HCT116 (cell line): ENCODE measurements around the gene IL17A. TPM values are rescaled to one million over a fixed set of nuclear protein-coding genes. Genes with fewer than 3 reads are reported as not detected.
A peak's percentile ranks its signal among the peaks of the same experiment; 100 is the strongest.

Experiments used
- ATAC-seq: fragments of 200-7000 bp; cut with Tn5 transposase; 2 replicates; pipeline ENCODE4 v1.9.1; 2020; ENCODE audit warnings: mild to moderate bottlenecking, moderate library complexity
- BruUV-seq: library from RNA; stranded (reverse); fragments of 400-500 nt; replicated peaks from 2 replicates; lab custom pipeline; 2021; lab: Mats Ljungman, UMichigan
- CTCF ChIA-PET: fragments of 300-600 bp; sonication (Branson Sonifier 250); formaldehyde crosslinking; loops from one replicate; lab custom pipeline; 2021; ENCODE audit warnings: antibody characterized with exemption; lab: Charles Lee
- POLR2A ChIA-PET: fragments of 300-600, 350-600 bp; sonication (Branson Sonifier 250); formaldehyde crosslinking; loops from one replicate; lab custom pipeline; 2021; ENCODE audit warnings: antibody characterized with exemption; lab: Charles Lee
- RAD21 ChIA-PET, 2 experiments: fragments of 300-600 bp; sonication (Branson Sonifier 250); formaldehyde crosslinking; loops; one replicate each; lab custom pipeline; 2023; ENCODE audit warnings: low total read pairs in 2 of 2; ENCODE audit not compliant: uncharacterized antibody in 2 of 2, unreplicated experiment in 2 of 2, low non-redundant PET in 1 of 2; lab: Charles Lee
- DNase-seq: peaks from one replicate; pipeline ENCODE4 v3.0.0-alpha.2; 2010; ENCODE audit warnings: low read depth, low spot score
- H2AFZ ChIP-seq: fragments of 200-600 bp; shearing (Covaris generic), sonication (generic); 2 replicates; pipeline ENCODE4 v1.6.1; 2017; ENCODE audit warnings: low read depth, mixed run types, mixed read lengths, antibody characterized with exemption, low read length; ENCODE audit not compliant: poor library complexity, severe bottlenecking
- H3K27ac ChIP-seq: 2 replicates; pipeline ENCODE4 v1.5.1; 2012; ENCODE audit warnings: low read depth, low read length
- H3K27me3 ChIP-seq: fragments of 200-600 bp; sonication (generic); 2 replicates; pipeline ENCODE4 v1.6.1; 2016; ENCODE audit warnings: mixed run types, low read length, mixed read lengths; ENCODE audit not compliant: insufficient read depth
- H3K36me3 ChIP-seq, 2 experiments: fragments of 200-500 bp in 1 of 2; fragments of 200-600 bp in 1 of 2; sonication (Bioruptor generic) in 1 of 2; sonication (generic) in 1 of 2; 2 replicates each; pipeline versions ENCODE4 v1.5.1 to v1.6.1; 2014 to 2016; ENCODE audit warnings: low read length in 2 of 2, inconsistent platforms in 1 of 2, mixed read lengths in 1 of 2, mixed run types in 1 of 2; ENCODE audit not compliant: insufficient read depth in 2 of 2, control insufficient read depth in 1 of 2
- H3K4me1 ChIP-seq, 2 experiments: fragments of 200-600 bp in 1 of 2; sonication (generic) in 1 of 2; 2 replicates each; pipeline versions ENCODE4 v1.5.1 to v1.6.1; 2012 to 2017; ENCODE audit warnings: low read length in 2 of 2, inconsistent platforms in 1 of 2, mild to moderate bottlenecking in 1 of 2, mixed read lengths in 1 of 2, mixed run types in 1 of 2, moderate library complexity in 1 of 2; ENCODE audit not compliant: insufficient read depth in 2 of 2, control insufficient read depth in 1 of 2
- H3K4me2 ChIP-seq: fragments of 200-600 bp; sonication (generic); 2 replicates; pipeline ENCODE4 v1.6.1; 2017; ENCODE audit warnings: mixed run types, low read length, mixed read lengths
- H3K4me3 ChIP-seq, 2 experiments: fragments of 200-600 bp in 1 of 2; sonication (generic) in 1 of 2; replicated peaks in 1 of 2; 2 replicates each; pipeline ENCODE4 v1.5.1; 2011 to 2016; ENCODE audit warnings: low read length in 2 of 2, control low read depth in 1 of 2, low read depth in 1 of 2, mild to moderate bottlenecking in 1 of 2, mixed read lengths in 1 of 2, mixed run types in 1 of 2
- H3K79me2 ChIP-seq: fragments of 200-600 bp; sonication (generic); 2 replicates; pipeline ENCODE4 v1.6.1; 2017; ENCODE audit warnings: mild to moderate bottlenecking, mixed run types, low read length, moderate library complexity, mixed read lengths; ENCODE audit not compliant: insufficient read depth
- H3K9ac ChIP-seq: fragments of 200-600 bp; sonication (generic); 2 replicates; pipeline ENCODE4 v1.6.1; 2016; ENCODE audit warnings: low read length, mixed read lengths
- H3K9me2 ChIP-seq: fragments of 200-600 bp; sonication (generic), shearing (Covaris generic); 2 replicates; pipeline ENCODE4 v1.6.1; 2017; ENCODE audit warnings: mixed run types, mild to moderate bottlenecking, moderate library complexity; ENCODE audit not compliant: insufficient read depth
- H3K9me3 ChIP-seq, 2 experiments: fragments of 200-500 bp in 1 of 2; fragments of 200-600 bp in 1 of 2; sonication (Bioruptor generic) in 1 of 2; sonication (generic) in 1 of 2; 2 replicates each; pipeline ENCODE4 v1.6.1; 2014 to 2017; ENCODE audit warnings: low read length in 2 of 2, mixed read lengths in 2 of 2, inconsistent platforms in 1 of 2, low read depth in 1 of 2, mild to moderate bottlenecking in 1 of 2, mixed run types in 1 of 2, moderate library complexity in 1 of 2; ENCODE audit not compliant: control insufficient read depth in 1 of 2, insufficient read depth in 1 of 2
- H4K20me1 ChIP-seq: fragments of 200-600 bp; sonication (generic), shearing (Covaris generic); 2 replicates; pipeline ENCODE4 v1.6.1; 2017; ENCODE audit warnings: mixed run types, mild to moderate bottlenecking, moderate library complexity; ENCODE audit not compliant: insufficient read depth
- CBX3 ChIP-seq: IDR thresholded peaks from 2 replicates; pipeline ENCODE4 v1.6.1; 2012; ENCODE audit warnings: low read depth
- FOSL1 ChIP-seq: IDR thresholded peaks from 2 replicates; pipeline ENCODE4 v1.6.1; 2012; ENCODE audit warnings: low read depth
- JUND ChIP-seq: IDR thresholded peaks from 2 replicates; pipeline ENCODE4 v1.6.1; 2012
- POLR2A ChIP-seq: IDR thresholded peaks from 2 replicates; pipeline ENCODE4 v1.7.0; 2011; ENCODE audit warnings: borderline replicate concordance; ENCODE audit not compliant: insufficient read depth, insufficient read length; ENCODE audit errors: extremely low read depth
- POLR2AphosphoS5 ChIP-seq: IDR thresholded peaks from 2 replicates; pipeline ENCODE4 v1.6.1; 2011; ENCODE audit warnings: mild to moderate bottlenecking, low read depth, low read length, moderate library complexity
- RAD21 ChIP-seq: IDR thresholded peaks from 2 replicates; pipeline ENCODE4 v1.6.1; 2012; ENCODE audit warnings: low read depth, mild to moderate bottlenecking
- SIN3A ChIP-seq: IDR thresholded peaks from 2 replicates; pipeline ENCODE4 v1.6.1; 2012; ENCODE audit warnings: low read depth
- SRF ChIP-seq: IDR thresholded peaks from 2 replicates; pipeline ENCODE4 v1.6.1; 2012; ENCODE audit warnings: low read depth
- TCF7L2 ChIP-seq: IDR thresholded peaks from 2 replicates; pipeline ENCODE4 v1.7.0; 2011; ENCODE audit warnings: borderline replicate concordance, inconsistent platforms; ENCODE audit not compliant: insufficient read depth, insufficient read length; ENCODE audit errors: extremely low read depth
- ZNF274 ChIP-seq: fragments of 200-500 bp; sonication (Bioruptor generic); IDR thresholded peaks from 2 replicates; pipeline ENCODE4 v1.6.1; 2014; ENCODE audit warnings: mild to moderate bottlenecking, low read depth, low read length, inconsistent platforms
- intact Hi-C: fragments of 100-400 bp; cut with micrococcal nuclease; formaldehyde crosslinking; loops from 2 replicates; pipeline ENCODE4 v1.10.0; 2022
- total RNA-seq: library from RNA; stranded (reverse); gene quantifications from one replicate; pipeline ENCODE4 v1.2.1, GENCODE V29; 2021; ENCODE audit not compliant: unreplicated experiment
- TF ChIP-seq, protein P1 (sequence below): IDR thresholded peaks from 2 replicates; pipeline ENCODE4 v1.6.1; 2012
- TF ChIP-seq, protein P2 (sequence below): IDR thresholded peaks from 2 replicates; pipeline ENCODE4 v1.6.1; 2012
- TF ChIP-seq, protein P3 (sequence below), 3 experiments: fragments of 200-600 bp in 1 of 3; sonication (generic) in 1 of 3; IDR thresholded peaks in 2 of 3; conservative IDR thresholded peaks in 1 of 3; 2 replicates each; pipeline ENCODE4 v1.5.1; 2012 to 2017; ENCODE audit warnings: low read depth in 2 of 3, low read length in 2 of 3, antibody characterized with exemption in 1 of 3, borderline replicate concordance in 1 of 3, control low read depth in 1 of 3, mild to moderate bottlenecking in 1 of 3, mixed read lengths in 1 of 3, mixed run types in 1 of 3, moderate library complexity in 1 of 3; ENCODE audit not compliant: insufficient read depth in 1 of 3

The IL17A gene
- total RNA-seq, 1 experiment from 2014 or later = not detected

DNA sequence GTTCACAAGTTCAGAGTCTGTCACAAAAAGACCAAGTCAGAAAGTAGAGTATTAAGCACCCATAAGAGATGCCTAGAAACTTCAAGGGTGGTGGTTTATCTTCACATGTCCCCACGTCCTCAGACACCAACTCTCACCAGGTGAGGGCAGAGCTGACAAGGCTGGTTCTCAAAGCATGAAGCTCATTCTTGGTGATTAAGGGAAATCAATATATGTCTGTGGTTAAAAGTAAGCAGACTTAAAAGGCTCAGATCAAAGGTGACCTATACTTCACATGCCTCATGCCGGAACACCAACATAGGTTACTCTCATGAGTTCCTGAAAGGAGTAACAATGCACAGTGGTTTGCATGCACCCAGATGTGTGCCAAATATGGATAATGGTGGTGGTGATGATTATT is 27.0 kb downstream of the IL17A start:
- DNase-seq = no peak
- intact Hi-C loops = no loop called here
- BruUV-seq = no TSS peak

DNA sequence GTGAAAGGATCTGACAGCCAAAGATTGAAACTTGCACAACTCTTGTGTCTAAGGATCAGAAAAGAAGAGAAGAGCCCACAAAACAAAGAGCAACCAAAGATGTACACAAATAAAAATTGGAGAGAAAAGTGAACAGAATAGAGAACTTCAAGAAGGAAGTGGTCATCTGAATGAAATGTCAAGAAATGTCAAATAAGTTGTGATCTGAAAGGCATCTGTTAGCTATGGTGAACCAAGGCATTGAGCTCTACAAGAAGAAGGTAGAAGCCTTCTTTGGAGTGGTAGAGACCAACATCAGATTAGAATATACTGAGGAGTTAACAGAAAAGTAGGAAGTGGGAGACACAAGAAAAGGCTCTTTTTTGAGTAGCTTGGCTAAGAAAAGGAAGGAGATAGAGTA is 29.6 kb downstream of the IL17A start:
- Histone ChIP-seq H3K27me3 (peaks cover 19% of the 10 kb centered on the region), H3K9me2 (no peaks in the 10 kb centered on the region), H3K27ac (no peak overlapping the region), H3K4me2 (no peak overlapping the region), H3K9me3 (no peaks in the 10 kb centered on the region), H3K4me1 (no peaks in the 10 kb centered on the region), H3K79me2 (no peaks in the 10 kb centered on the region), H3K9ac (no peak overlapping the region), H3K36me3 (no peaks in the 10 kb centered on the region), H3K4me3 (no peak overlapping the region), H4K20me1 (no peaks in the 10 kb centered on the region), H2AFZ (no peak overlapping the region)
- ATAC-seq (no peak), DNase-seq (no peak)
- BruUV-seq = no TSS peak
- ChIA-PET POLR2A (no interaction called here), CTCF (no interaction called here), RAD21 (no interaction called here)
- intact Hi-C loops = no loop called here
- no peak for TF ChIP-seq SIN3A
- TF ChIP-seq, protein P1, sequence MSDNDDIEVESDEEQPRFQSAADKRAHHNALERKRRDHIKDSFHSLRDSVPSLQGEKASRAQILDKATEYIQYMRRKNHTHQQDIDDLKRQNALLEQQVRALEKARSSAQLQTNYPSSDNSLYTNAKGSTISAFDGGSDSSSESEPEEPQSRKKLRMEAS = no peak
- TF ChIP-seq, protein P2, sequence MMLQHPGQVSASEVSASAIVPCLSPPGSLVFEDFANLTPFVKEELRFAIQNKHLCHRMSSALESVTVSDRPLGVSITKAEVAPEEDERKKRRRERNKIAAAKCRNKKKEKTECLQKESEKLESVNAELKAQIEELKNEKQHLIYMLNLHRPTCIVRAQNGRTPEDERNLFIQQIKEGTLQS = no peak
- TF ChIP-seq SRF = no peak
- no peak for TF ChIP-seq POLR2AphosphoS5
- TF ChIP-seq TCF7L2 = no peak
- TF ChIP-seq FOSL1 = no peak
- no peak for TF ChIP-seq CBX3
- TF ChIP-seq POLR2A = no peak
- no peak for TF ChIP-seq ZNF274
- TF ChIP-seq RAD21 = no peak
- TF ChIP-seq, protein P3, sequence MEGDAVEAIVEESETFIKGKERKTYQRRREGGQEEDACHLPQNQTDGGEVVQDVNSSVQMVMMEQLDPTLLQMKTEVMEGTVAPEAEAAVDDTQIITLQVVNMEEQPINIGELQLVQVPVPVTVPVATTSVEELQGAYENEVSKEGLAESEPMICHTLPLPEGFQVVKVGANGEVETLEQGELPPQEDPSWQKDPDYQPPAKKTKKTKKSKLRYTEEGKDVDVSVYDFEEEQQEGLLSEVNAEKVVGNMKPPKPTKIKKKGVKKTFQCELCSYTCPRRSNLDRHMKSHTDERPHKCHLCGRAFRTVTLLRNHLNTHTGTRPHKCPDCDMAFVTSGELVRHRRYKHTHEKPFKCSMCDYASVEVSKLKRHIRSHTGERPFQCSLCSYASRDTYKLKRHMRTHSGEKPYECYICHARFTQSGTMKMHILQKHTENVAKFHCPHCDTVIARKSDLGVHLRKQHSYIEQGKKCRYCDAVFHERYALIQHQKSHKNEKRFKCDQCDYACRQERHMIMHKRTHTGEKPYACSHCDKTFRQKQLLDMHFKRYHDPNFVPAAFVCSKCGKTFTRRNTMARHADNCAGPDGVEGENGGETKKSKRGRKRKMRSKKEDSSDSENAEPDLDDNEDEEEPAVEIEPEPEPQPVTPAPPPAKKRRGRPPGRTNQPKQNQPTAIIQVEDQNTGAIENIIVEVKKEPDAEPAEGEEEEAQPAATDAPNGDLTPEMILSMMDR (IDR thresholded peaks at IDR 0.05 in 2 of 3, conservative IDR thresholded peaks at IDR 0.05 in 1 of 3; ENCODE audit: borderline replicate concordance in 1 of 3, insufficient read depth in 1 of 3, low read depth in 2 of 3, low read length in 2 of 3) = no peak

More for the DNA sequence above, 27.0 kb downstream of the IL17A start:
- Histone ChIP-seq H3K27ac (no peak overlapping the region), H3K9ac (no peak overlapping the region), H3K36me3 (no peaks in the 10 kb centered on the region), H3K9me2 (no peaks in the 10 kb centered on the region), H2AFZ (no peak overlapping the region), H4K20me1 (no peaks in the 10 kb centered on the region), H3K4me2 (no peak overlapping the region), H3K79me2 (no peaks in the 10 kb centered on the region), H3K9me3 (no peaks in the 10 kb centered on the region), H3K27me3 (peaks cover 22% of the 10 kb centered on the region), H3K4me3 (no peak overlapping the region), H3K4me1 (no peaks in the 10 kb centered on the region)
- RAD21 ChIA-PET = interaction anchor here in 1 of 2 experiments (0.7 kb wide), 1 partner anchor 20 kb away, joined by 4 read pairs; no protein-coding TSS in a partner anchor
- TF ChIP-seq TCF7L2 (peak; percentile 57), JUND (no peak), RAD21 (peak; percentile 23; the same call in 1 of the 2 replicates), POLR2A (no peak)
- TF ChIP-seq, protein P3 (IDR thresholded peaks at IDR 0.05 in 2 of 3, conservative IDR thresholded peaks at IDR 0.05 in 1 of 3; ENCODE audit: borderline replicate concordance in 1 of 3, insufficient read depth in 1 of 3, low read depth in 2 of 3, low read length in 2 of 3) = peak in 2 of 3 experiments; percentile 17 to 21; a peak in 2 of 6 replicates
- ATAC-seq = peak; percentile 68
- CTCF ChIA-PET = interaction anchor here (0.6 to 1.2 kb wide), 2 partner anchors 19 to 187 kb away, joined by 3 read pairs; no protein-coding TSS in a partner anchor
- POLR2A ChIA-PET = no interaction called here
